Ammon's horn (tissue), 1 donor: ENCODE results near the gene ZNF814.
"Not testable (repeated sequence)": the region's sequence is repeated elsewhere in the genome, so short reads cannot be mapped to it uniquely, and the experiment has no call there.

Experiments
- DNase-seq: peaks from one replicate; pipeline ENCODE4 v3.0.0-alpha.2; 2016; ENCODE audit warnings: low spot score

Gene ZNF814

DNA sequence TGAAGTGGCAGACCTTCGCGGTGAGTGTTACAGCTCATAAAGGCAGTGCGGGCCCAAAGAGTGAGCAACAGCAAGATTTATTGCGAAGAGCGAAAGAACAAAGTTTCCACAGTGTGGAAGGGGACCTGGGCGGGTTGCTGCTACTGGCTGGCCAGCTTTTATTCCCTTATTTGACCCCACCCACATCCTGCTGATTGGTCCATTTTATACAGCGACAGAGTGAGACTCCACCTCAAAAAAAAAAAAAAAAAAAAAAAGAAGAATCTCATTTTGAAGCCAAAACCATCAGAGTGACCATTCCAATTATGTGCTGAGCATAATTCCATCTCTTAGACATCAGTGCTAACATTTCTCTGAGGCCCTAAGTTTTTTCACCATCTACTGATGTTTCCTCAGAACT is 72.2 kb downstream of the ZNF814 start:
- no peak for DNase-seq

DNA sequence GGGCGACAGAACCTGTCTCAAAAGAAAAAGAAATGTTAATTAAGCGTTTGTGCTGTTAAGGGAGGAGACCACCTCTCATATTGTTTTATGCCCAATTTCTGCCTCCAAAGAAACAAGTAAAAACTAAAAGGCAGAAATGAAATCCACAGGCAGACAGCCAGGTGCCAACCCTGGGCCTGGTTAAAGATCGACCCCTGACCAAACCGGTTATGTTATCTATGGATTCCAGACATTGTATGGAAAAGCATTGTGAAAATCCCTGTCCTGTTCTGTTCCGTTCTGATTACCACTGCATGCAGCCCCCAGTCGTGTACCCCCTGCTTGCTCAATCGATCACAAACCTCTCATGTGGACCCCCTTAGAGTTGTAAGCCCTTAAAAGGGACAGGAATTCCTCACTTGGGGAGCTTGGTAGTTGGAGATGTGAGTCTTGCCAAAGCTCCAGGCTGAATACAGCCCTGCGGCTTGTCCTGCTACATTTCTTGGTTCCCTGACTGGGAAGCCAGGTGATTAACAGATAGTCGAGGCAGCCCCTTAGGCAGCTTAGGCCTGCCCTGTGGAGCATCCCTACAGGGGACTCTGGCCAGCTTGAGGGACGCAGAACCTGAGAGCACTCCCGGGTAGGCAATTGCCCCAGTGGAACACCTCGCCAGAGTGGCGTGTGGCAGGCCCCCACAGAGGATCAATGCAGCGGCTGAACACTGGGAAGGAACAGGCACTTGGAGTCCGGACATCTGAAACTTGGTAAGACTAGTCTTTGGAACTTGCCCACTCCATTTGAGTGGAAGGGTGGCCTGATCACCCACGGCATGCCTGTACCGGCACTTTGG is 73.4 kb downstream of the ZNF814 start:
- DNase-seq = no peak

DNA sequence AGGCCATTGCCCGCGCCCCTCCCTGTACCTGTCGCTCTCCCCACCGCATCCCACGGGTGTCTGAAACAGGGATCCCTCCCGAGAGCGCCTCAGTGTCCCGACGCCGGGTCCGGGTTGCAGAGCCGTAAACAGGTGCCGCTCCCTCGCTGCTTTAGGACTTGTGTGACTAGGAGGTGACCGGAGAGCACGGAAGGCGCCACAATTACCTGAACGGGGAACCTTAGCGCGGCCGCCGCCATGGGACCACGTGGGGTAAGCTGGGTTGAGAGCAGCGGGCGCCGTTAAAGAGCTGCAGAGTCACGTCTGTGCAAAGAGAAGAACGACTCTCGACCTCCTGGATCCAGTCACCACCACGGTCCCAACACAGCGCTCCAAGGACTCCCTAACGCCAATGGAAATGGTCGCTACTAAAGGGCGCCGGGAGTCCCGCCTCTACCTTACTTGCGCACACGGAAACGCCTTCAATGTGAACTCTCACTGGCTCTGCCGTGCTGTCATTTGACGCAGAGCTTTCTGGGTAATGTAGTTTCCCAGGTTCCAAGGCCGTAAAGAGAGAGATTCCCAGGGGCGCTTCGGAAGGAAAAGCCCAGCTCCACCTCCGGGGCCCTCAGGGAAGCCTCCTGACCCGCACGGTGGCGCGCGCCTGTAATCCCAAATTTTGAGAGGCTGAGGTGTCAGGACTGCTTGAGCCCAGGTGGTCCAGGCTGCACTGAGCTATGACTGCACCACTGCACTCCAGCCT is 74.2 kb downstream of the ZNF814 start, which contains the start of gene ZNF552:
ZNF552 (minus strand) TSS at position 409 of the 742 bp plus-strand sequence; CDS start at position 239, 170 bp downstream.
- DNase-seq = peak; percentile 96

DNA sequence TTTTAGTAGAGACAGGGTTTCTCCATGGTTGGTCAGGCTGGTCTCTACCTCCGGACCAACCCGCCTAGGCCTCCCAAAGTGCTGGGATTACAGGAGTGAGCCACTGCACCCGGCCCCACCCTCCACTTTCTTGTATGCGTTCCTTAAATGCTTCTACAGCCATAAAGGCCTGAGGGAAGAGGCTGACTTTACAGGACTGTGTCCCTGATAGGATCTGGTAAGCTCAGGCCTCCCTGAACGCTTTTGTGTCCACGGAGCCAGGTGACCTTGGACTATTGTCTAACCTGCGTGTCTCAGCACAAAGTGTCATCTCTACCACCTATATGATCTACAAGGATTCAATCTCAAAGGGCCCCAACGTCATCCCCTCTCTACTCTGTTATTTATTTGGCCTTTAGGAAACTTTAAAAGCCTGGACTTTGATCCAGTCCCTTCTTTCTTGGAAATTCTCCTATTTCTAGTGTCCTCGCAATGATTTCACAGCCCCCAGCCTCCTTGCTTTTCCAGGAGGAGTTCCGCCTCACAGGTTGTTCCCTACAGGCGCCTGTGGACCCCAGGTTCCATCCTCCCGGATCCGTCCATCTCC is 74.8 kb downstream of the ZNF814 start:
- DNase-seq = no peak

DNA sequence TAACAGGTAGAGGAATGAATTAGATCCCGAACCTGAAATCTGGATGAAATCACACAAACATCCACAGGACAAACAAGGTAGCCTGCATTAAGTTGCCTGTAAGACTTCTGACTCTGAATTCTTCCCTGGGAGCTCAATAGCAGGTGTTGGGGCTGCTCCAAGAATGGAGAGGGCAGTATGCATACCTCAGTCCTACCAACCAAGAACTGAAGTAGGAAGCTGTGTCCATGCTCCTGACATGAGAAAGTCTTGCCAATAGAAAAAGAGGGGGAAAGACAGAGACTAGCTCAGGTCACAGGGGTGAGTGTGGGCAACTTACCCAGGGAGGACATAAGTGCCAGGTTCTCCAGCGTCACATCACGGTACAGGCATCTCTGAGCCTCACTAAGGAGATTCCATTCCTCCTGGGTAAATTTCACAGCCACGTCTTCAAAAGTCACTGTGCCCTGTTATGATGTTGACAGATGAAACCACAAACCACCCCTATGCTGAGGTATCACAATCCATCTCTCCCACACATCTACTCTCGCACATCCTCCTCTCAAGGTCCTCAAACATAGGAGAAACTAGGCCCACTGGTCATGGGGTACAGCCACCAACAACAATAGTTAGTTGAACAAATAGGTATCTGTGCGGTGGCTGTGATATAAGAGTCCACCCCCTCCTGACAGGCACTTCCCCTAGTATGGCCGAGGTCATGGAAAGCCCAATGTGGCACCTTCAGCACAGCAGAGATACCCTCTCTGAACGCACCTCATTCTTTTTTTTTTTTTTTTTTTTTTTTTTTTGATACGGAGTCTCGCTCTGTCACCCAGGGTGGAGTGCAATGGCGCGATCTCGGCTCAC is 75.6 kb downstream of the ZNF814 start:
- not testable (repeated sequence) for DNase-seq

DNA sequence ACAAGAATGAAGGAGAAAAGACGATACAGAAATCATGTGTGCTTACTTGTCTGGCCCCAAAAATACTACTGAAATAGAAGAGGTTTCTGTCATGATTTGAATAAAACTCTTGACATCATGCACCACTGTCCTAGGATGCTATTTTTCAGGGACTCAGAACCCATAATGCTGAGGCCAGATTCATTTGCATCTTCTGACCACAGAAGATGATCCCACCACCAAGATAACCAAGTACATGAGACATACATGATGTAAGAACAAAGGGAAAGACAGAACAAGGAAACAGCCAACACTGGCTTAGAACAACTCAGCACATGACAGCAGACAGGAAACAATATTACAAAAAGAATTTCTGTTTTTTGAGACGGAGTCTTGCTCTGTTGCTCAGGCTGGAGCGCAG is 76.6 kb downstream of the ZNF814 start:
- no peak for DNase-seq

DNA sequence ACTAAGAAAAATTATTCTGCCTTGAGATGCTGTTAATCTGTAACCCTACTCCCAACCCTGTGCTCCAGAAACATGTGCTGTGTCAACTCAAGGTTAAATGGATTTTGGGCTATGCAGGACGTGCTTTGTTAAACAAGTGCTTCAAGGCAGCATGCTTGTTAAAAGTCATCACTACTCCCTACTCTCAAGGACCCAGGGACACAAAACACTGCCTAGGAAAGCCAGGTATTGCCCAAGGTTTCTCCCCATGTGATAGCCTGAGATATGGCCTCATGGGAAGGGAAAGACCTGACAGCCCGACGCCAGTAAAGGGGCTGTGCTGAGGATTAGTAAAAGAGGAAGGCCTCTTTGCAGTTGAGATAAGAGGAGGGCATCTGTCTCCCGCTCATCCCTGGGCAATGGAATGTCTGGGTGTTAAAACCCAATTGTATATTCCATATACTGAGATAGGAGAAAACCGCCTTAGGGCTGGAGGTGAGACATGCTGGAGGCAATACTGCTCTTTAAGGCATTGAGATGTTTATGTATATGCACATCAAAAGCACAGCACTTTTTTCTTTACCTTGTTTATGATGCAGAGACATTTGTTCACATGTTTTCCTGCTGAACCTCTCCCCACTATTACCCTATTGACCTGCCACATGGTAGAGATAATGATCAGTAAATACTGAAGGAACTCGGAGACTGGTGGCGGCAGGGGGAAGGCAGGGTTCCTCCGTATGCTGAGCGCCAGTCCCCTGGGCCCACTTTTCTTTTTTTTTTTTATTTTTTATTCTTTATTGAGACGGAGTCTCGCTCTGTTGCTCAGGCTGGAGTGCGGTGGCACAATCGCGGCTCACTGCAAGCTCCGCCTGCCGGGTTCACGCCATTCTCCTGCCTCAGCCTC is 78.2 kb downstream of the ZNF814 start:
- DNase-seq = not testable (repeated sequence)

DNA sequence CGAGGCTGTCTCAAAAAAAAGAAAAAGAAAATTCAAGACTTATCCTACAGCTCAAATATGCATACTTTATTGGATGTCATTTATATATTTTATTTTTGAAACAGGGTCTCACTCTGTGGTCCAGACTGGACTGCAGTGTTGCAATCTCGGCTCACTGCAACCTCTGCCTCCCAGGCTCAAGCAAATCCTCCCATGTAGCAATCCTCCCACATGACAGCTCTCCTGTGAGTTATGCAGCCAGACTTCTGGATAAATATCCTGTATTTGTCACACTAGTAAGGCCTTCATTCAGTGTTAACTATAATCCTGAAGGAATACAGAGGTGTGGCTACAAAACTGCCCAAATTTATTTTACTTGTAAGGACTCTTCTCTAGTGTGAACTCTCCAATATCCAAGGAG is 81.3 kb downstream of the ZNF814 start:
- DNase-seq = no peak

DNA sequence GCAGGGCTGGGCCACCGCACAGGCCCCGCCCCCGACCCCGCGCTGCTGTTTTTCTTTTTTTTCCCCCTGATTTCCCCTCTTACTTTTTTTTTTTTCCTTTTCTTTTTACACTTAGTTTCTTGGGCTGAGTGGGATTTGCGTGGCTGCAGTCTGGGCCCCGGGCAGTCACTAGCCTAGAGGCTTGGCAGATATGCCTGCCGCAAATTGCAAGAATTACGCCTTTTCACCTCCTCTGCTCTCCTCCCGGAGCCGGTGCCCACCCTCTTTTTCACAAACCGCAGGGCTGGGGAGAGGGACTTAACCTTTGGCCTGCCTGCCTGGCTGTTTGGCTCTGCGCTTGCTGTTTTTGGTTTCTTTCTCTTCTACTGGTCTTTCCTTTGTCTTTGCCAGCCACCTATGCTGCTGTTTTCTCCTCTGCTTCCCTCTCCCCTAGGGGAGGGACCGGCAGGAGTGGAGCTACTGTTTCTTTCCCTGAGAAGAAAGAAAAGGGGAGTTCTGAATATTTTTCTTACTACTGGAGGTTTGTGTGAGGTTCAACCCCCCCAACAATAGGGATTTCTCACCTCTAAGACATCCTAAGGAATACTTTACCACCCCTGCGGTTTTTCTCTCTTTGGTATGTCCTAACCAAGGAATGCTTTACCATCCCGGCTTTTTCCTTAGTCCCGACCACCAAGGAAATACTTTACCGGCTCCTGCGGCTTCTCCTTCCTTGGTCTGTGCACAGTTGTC is 85.1 kb downstream of the ZNF814 start:
- DNase-seq = no peak

DNA sequence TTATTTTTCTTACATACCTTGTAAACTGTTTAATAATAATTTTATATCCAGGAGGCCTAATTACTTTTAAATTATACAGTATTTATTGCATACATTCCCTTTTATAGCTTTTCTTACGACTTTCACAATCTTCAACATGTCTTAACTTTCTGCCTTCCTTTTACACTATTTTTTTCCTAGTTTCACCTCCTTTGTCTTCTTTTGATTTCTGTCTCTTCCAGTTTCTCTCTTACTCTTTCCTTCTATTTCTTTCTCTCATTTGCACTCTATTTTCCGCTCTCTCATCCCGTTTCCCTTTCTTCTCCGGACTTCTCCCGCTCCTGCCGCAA is 85.6 kb downstream of the ZNF814 start:
- DNase-seq = no peak

DNA sequence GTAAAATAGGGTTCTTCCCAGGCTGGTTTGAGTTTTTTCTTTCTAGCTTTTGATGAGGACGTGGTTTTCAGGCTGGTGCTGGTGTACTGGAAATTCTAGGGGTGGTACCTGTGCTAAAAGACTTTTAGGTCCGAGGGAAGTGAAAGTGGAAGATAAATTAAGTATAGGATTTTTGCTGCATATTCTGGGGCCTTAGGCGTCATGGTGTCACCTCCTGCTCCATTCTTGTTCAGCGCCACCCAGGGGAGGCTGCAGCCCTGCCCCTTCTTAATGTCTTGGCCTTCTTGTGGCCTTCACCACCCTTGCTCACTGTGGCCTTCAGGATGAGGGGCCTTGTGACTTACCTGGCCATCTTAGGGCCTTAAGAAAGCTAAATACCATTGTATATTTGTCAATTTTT is 86.6 kb downstream of the ZNF814 start:
- no peak for DNase-seq

DNA sequence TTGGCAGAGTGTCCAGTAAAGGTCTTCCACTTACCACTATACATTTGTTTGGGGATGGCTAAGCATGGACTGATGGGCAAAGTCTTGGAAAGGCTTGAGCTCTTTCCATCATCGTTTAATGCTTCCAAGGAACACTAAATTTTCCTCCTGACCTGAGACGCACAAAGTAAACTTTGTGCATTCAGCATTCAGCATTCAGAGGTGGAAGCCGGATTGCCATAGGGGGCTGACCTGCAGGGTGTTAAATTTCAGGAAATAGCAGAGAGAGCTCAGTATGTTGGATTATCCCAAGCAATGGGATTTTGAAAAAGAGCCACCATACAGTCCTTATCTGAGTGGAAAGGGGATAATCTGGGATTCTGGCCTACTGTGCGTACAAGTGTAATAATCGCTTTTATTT is 88.1 kb downstream of the ZNF814 start:
- DNase-seq = no peak
